WERI-Rb-1 (cell line): ENCODE data around the gene ZBTB7B.
A peak's percentile ranks its signal among the peaks of the same experiment; 100 is the strongest.

Experiments
- DNase-seq: peaks from one replicate; pipeline ENCODE4 v3.0.0-alpha.2; 2020
- H3K27ac ChIP-seq: fragments of 250-450 bp; sonication (Bioruptor Pico); 2 replicates; pipeline ENCODE4 v1.5.1; 2020; ENCODE audit warnings: mild to moderate bottlenecking, moderate library complexity
- H3K27me3 ChIP-seq: fragments of 250-450 bp; sonication (Bioruptor Pico); 2 replicates; pipeline ENCODE4 v1.5.1; 2021; ENCODE audit warnings: mild to moderate bottlenecking, low read depth, moderate library complexity; ENCODE audit not compliant: insufficient read depth, severe bottlenecking
- H3K36me3 ChIP-seq: fragments of 250-450 bp; sonication (Bioruptor Pico); 2 replicates; pipeline ENCODE4 v1.5.1; 2020; ENCODE audit warnings: mild to moderate bottlenecking, moderate library complexity
- H3K4me3 ChIP-seq: 2 replicates; pipeline ENCODE4 v1.5.1; 2011; ENCODE audit warnings: low read depth, mild to moderate bottlenecking, control low read depth, low read length
- H3K9me3 ChIP-seq: fragments of 250-450 bp; sonication (Bioruptor Pico); 2 replicates; pipeline ENCODE4 v1.5.1; 2021; ENCODE audit warnings: mild to moderate bottlenecking, moderate library complexity; ENCODE audit not compliant: severe bottlenecking
- TF ChIP-seq, protein P1 (sequence below): IDR thresholded peaks from 2 replicates; pipeline ENCODE4 v1.5.1; 2011; ENCODE audit warnings: low read depth, mild to moderate bottlenecking, control low read depth, inconsistent platforms, low read length

The ZBTB7B gene

DNA sequence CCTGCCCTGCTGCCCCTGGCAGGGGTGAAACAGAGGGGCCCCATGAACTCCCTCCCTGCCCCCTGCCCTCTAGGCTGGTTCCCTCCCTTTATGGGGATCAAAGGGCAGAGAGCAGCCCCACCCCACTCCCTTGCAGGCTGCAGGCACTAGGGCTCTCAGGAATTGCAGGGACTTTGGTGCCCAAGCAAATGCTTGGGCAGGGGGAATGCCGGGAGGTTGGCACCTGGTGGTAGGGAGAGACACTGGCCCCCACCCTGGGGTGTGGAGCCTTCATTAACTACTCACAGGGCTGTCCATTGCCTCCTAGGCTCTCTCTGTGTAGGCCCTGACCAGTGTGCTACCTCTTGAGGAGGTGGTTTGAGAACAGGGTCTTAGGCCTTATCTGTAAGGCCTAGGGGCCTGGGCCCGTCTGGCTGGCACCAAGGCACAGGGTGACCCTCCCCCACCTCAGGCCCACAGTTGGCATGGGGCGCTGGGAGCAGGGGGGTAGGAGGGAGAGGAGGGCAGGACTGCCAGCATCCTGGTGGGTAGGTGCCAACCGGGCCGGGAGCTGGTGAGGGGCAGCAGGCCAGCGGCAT lies 4.7 kb downstream of the ZBTB7B start:
- peaks cover 17% of the 10 kb centered on the region for H3K36me3 ChIP-seq
- DNase-seq: peak; percentile 32
- H3K27me3 ChIP-seq: no peaks in the 10 kb centered on the region
- TF ChIP-seq, protein P1, sequence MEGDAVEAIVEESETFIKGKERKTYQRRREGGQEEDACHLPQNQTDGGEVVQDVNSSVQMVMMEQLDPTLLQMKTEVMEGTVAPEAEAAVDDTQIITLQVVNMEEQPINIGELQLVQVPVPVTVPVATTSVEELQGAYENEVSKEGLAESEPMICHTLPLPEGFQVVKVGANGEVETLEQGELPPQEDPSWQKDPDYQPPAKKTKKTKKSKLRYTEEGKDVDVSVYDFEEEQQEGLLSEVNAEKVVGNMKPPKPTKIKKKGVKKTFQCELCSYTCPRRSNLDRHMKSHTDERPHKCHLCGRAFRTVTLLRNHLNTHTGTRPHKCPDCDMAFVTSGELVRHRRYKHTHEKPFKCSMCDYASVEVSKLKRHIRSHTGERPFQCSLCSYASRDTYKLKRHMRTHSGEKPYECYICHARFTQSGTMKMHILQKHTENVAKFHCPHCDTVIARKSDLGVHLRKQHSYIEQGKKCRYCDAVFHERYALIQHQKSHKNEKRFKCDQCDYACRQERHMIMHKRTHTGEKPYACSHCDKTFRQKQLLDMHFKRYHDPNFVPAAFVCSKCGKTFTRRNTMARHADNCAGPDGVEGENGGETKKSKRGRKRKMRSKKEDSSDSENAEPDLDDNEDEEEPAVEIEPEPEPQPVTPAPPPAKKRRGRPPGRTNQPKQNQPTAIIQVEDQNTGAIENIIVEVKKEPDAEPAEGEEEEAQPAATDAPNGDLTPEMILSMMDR: no peak
- no peak overlapping the region for H3K4me3 ChIP-seq
- H3K27ac ChIP-seq: peak overlapping the region; percentile 86
- no peaks in the 10 kb centered on the region for H3K9me3 ChIP-seq

DNA sequence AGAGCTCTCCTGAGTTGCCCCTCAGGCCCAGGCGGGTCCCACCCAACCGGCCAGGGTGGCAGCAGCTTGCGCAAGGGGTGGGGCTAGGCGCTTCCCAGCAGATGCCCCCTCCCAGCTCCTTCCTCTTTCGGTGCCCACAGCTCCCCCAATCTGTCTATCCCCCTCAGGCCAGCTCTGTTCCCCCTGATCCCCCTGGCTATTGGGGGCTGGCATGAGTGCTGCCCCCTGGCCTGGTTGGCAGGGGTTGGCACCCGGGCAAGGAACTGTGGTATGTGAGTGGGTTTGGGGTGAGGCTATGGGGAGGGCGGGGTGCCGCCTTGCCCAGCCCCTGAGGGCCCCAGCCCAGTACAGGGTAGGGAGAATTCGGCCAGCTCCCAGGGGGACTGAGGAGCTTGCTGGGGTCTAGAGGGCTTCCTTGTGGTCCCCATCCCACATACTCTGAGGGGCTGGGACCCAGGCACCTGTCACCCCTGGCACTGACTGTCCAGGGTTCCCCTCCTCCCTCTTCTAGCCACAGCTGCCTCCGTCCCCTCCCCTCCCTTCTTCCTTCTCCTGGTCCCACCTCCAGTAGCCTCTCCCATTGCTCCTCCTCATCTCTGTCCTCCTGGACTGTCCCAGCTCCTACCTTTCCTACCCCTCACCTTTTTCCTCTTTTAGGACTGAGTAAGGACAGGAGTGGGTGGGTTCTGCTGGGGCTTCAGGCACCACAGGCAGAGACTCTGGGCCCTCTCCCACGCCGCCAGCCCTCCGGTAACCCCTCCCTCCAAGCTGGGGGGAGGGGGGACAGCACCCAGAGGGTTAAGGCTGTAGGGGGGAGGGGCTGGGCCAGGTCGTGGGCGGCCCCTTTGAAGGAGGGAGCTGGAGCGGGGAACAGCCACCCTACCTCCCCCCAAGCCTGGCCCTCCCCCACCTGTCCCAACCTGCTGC lies 5.7 kb downstream of the ZBTB7B start:
- peak; percentile 93 for DNase-seq
- Histone ChIP-seq H3K36me3 (peaks cover 17% of the 10 kb centered on the region), H3K27ac (peak overlapping the region; percentile 86), H3K4me3 (peak overlapping the region; percentile 41), H3K27me3 (no peaks in the 10 kb centered on the region), H3K9me3 (no peaks in the 10 kb centered on the region)
- TF ChIP-seq, protein P1: 0 out of 2 replicates have a peak, but pooled peaks have one; percentile 0

DNA sequence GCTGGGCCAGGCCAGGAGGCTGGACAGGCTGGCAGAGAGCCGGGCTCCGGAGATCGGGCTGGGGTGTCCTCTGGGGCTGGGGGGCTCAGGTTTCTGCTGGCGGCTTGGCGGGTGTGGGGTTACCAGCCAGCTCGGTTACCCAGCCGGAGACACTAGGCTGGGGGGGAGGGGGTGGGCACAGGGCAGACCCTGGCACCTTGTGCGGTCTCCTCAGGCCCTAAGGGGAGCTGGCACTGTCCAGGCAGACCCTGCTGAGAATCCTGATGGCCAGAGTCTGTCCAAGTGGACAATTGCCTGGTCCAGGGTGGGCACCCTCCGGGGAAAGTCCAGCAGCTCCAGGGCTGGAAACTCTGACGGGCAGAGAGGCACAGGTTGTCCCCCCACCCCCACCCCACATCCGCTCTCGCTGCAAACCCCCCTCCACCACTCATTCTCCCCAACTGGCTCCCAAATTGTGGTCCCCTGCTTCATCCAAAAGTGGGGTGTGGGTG lies 6.7 kb downstream of the ZBTB7B start:
- H3K27me3 ChIP-seq: no peaks in the 10 kb centered on the region
- H3K36me3 ChIP-seq: peaks cover 21% of the 10 kb centered on the region
- peak; percentile 37 for DNase-seq
- H3K27ac ChIP-seq: peak overlapping the region; percentile 86
- H3K4me3 ChIP-seq: peak overlapping the region; percentile 41
- TF ChIP-seq, protein P1: no peak
- H3K9me3 ChIP-seq: no peaks in the 10 kb centered on the region

DNA sequence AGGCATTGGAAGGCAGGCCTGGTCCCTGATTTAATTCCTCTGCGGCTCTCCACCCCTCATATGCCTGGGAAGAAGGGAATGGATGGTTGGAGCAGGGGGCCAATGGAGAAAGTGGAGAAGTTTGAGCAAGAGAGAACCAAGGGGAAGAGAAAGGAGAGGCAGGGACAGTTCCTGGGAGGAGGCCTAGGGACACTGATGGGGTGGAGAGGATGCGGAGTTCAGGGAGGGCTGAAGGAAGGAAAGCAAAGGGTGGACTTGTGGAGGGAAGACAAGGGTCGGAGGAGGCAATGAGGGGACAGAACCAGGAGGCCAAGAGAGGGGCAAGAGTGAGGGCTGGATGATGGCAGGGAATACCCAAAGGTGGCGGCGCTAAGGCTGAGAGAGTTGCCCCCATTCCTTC lies 7.1 kb downstream of the ZBTB7B start:
- H3K4me3 ChIP-seq: no peak overlapping the region
- H3K36me3 ChIP-seq: peaks cover 22% of the 10 kb centered on the region
- no peaks in the 10 kb centered on the region for H3K27me3 ChIP-seq
- H3K9me3 ChIP-seq: no peaks in the 10 kb centered on the region
- DNase-seq: peak; percentile 28
- TF ChIP-seq, protein P1: no peak
- peak overlapping the region; percentile 86 for H3K27ac ChIP-seq

DNA sequence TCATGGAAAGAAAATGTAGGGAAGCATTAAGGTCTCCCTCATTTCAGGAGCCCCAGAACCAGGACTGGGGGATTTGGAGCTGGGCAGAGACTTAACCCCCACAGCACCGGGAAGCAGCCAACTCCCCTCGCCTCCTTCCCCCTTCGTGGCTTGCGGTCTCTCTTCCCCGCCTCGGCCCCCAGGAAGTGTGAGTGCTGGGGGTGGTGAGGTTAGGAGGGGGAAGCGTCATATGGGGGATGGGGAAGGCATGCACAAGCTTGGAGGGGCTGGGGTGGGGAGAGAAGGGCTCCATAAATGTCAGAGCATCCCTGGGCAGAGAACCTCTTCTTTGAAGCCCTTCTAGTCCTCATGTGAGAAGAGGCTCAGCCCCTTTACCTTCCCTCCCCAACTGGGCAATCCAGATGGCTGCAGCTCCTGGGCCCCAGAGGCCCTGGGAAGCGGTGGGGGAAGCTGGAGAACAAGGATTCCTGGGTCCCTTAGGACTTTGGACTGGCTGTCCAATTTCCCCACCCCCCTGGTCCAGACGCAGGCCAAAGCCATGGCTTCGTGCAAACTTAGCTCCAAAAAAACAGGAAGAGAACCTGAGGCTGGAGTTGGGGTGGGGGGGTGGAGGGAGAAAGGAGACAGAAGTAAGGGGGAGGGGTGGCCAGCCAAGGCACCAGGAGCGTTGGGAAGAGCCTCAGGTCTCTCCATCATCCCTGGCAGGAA lies 7.8 kb downstream of the ZBTB7B start:
- peaks cover 29% of the 10 kb centered on the region for H3K36me3 ChIP-seq
- H3K27me3 ChIP-seq: no peaks in the 10 kb centered on the region
- peak; percentile 80 for DNase-seq
- H3K4me3 ChIP-seq: peak overlapping the region; percentile 20
- H3K9me3 ChIP-seq: no peaks in the 10 kb centered on the region
- TF ChIP-seq, protein P1: no peak
- peak overlapping the region; percentile 86 for H3K27ac ChIP-seq
